Activated CD8-positive, alpha-beta memory T cell treated with anti-CD3 and anti-CD28 coated beads, Interleukin-2, amount 50 U/mL, for 24 hours (primary cell): ENCODE measurements around the gene ITIH5.

Experiments
- DNase-seq: peaks from one replicate; pipeline ENCODE4 v3.0.0-alpha.2; 2020; ENCODE audit errors: extremely low read depth

Gene ITIH5

DNA sequence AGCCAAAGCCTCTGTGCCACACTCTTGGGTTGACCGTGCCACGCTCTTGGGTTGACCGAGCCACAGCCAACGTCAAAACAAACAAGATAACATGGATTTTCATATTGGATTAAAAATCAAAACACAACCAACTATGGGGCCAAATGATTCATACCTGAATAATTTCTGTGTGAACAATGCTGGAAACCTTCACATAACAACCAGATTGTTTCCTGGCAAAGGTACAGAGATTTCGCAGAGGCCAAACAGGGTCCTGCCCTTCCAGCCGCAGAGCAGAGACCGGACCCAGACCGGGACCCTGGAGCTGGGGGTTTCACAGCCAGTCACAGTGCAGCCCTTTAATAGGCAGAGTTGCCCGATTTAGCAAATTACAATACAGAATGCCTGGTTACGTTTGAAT is 40.5 kb downstream of the ITIH5 start:
- no peak for DNase-seq

DNA sequence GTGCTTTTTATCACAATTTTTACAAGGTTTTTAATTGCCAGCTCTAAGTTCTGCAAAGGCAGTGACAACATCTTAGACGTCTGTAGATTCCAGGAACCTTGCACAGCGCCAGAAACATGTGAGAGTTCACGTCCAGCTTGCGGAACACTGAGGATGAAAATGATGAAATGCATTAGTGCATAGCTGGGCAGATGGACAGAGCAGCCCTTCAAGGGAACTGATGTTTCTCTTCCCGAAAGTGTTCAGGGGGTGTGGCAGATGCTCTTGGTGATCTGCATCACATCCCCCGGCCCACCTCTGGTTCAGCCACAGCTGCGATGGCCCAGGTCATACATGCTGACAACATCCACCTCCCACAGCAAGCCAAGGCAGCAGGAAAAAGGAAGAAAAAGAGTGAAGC is 40.9 kb downstream of the ITIH5 start:
- no peak for DNase-seq

DNA sequence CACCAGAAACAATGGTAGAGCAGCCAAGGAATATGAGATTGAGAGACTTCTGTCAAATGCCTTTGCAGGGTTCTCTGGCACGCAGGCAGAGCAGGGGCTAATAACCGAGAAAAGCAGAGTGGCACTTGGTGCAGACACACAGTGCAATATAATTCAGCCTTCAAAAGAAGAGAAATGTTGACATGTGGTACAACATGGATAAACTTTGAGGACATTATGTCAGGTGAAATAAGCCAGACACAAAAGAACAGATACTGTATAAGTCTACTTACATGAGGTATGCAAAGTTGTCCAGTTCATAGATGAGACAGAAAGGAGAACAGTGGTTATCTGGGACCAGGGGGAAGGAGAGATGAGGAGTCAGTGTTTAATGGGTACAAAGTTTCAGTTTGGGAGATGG is 41.8 kb downstream of the ITIH5 start:
- no peak for DNase-seq

DNA sequence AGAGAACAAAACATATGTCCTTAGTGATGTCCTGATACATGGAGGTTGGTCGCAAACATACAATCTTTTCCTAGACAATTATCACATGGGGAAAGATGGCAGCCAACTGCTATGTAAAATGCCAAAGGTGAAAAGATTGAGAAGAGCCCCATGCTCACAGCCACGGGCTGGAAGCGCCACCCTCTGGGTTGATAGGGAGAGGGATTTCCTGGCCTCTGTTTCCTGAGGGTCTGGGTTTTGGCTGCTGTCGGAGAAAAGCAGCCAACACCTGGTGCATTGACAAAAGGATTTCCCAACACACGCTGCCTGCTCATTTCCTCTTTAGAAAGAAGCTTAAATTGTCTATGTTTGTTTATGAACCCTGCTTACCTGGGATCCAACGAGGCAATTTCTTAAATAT is 43.8 kb downstream of the ITIH5 start:
- DNase-seq = no peak

DNA sequence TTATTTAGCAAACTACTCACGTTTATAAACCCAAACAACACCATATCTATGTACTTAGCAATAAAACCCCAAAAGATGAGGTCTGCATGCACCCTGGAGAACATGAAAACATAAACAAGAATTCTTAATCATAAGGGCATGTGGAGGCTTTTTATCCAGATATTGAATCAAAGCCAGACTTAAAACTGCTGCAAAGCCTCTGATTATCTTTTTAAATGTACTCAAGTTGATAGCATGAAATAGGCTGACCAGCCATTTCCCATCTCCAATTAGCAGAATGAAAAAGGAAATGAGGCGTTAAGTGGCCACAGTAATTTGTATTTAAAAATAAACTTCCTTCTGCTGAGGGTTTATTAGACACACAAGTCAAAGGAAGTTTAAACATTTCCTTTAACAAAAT is 48.3 kb downstream of the ITIH5 start:
- DNase-seq = no peak

DNA sequence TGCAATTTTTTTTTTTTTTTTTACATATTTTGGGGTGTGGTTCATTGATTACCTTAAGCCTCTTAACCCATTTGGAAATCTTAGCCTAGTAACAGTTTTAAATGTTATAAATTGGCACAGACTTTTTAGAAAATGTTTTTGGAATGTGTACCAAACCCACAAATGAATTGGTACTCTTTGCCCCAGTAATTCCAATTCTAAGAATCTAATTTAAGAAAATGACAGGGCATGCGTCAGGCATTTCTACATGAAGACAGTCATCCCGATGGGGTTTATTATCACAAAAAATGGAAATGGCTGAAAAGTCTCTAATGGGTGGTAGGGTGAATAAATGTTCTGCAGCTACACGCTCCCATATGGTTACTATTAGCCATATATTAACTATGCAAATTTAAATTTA is 54.9 kb downstream of the ITIH5 start:
- no peak for DNase-seq

DNA sequence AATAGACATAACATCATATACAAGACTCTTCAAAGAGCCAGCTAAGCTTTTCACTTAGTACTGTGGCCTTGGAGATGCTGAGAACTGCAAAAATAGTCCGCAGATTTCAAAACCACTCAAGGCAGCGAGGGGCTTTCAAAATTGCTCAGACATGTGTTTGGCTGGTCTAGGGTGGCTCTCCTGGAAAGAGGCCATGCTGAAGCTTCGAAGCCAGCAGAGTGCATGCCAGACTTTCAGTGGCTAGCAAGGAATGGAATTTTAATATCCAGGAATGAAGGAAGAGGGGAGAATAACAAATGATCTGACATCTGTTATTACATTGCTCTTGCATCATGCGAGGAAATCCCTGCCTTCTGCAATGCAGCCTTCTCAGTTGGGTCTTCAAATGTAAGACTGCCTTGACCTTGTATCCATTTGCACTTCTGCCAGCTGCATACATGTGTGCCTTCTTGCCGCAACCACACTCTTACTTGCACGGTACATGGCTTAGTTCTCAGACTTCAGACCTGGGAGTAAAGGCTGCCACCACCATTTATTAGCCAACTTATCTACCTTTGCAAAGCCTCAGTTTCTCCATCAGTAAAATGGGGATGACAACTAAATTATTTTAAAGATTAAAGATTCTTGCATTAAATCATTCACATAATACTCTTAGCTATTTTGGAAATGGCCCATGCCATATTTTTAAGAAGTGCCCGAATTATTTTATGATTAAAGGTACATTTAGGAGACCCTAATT is 55.9 kb downstream of the ITIH5 start:
- DNase-seq = no peak

DNA sequence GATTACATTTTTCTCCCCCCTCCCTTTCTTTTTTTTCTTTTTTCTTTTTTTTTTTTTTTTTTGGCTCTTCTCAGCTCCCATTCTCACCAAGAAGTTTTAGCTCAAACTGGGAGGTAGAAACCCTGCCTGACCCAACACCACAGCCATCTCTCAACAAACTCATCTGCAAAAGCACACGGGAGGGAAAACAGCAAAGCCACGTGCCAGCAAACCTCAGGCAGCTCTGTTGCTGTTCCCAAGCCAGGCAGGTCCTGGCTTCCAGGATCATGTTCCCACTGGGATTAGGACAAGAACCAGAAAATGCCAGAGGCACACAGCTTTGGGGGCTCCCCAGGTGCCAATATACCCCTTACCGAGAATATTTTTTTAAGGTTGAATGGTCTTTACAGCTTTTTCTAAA is 56.7 kb downstream of the ITIH5 start:
- DNase-seq = no peak

DNA sequence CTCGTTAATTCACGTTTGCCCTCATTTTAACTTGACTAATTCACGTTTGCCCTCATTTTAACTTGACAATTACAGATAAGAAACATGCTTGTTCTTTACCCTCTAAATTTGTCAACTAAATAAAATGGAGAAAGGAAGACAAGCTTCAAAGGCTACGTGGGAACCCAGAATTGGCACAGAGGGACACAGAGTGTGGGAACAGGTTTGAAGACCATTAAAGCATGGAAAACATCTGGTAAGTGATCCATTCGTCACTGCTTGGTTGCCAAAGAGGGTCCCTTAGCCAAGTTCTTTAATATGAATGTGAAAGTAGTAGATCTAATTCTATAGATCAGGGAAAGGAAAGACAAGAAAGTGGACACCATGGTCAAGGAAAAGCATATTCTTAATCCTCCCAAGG is 57.2 kb downstream of the ITIH5 start:
- DNase-seq = no peak

DNA sequence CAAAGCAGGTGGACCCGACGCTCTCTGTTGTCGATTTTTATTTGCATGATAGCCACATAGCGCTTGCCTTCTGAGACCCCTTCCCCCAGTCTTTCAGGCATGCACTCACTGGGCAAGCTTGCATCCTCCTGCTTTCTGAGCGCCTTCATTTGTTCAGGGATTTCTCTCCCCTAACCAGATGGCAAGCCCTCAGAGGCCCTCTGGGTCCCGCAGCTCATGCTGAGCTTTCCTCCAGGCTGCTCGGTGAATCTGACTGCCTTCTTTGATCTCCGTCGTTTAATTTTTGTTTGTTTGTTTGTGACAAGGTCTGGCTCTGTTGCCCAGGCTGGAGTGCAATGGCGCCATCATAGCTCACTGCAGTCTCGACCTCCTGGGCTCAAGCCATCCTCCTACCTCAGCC is 58.8 kb downstream of the ITIH5 start:
- no peak for DNase-seq

DNA sequence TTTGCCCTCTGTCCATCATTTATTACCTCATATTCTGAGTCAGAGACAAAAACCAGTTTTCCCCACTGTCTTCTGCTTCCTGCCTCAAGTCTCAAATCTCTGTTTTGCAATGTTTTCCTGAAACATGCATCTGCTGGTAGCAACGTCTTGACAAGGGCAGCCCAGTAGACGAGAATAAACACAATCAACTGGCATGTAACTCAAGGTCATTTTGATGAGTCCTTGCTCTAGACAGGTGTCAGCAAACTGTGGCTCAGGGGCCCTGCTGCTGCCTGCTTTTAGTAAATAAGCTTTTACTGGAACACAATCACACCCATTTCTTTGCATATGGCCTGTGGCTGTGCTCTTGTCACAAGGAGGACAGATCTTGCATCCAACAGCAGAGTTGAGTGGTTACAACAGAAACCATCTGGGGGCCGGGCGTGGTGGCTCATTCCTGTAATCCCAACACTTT is 59.8 kb downstream of the ITIH5 start:
- no peak for DNase-seq

DNA sequence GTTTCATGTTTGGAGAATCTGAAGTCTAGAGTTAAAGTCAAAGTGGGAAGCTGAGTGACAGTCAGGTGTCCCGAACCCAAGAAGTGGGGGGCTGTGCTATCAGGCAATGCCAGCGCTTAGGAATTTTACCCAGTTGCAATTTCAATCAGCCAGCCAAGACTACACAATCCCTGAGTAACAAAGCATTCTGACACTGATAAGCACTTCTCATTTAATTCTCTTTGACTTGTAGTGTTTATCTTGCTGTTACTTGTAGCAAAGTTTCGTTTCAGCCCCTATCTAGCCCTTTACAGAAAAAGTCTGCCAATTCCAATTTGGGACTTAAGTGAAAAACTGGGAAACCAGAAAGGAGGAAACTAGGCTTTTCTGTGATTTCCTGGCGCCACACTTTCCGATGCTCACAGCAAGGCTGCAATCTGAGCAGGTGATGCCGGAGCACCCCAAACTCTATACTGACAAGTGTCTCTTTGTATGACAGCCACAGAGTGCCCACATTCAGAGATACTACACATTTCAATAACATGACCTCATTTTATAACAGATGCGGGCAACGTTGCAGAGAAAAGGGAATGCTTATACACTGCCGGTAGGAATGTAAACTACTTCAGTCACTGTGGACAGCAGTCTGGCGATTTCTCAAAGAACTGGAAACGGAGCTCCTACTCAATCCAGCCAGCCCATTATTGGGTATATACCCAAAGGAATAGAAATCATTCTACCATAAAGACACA is 61.0 kb downstream of the ITIH5 start:
- DNase-seq = no peak

DNA sequence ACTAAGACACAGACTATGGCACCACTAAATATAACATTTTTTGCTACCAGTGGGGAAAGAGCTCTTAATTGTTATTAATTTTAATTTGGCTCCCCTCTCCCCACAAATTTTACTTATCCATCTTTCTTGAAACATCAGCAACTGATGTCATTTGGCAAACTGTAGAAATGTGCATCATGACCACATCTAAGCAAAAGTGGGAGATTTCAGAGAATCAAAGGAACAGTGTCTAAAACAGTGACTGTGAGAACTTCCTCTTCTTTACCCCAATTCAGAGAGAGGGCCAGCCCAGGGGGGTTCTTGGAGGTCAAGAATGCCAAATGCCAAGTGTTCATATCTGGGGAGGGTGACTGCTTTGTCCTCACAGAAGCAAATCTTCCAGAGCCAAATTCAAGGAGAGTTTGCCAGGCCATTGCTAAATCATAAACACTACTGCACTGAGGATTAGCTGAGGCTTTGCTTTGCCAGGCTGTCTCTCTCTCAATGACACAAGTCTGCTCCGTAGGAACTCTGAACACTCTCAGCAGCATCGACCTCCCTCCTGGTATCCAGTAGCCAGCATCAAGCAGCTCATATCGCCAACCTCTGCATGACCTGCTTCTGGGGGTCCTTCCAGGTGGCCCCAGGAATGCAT is 65.6 kb downstream of the ITIH5 start:
- no peak for DNase-seq

DNA sequence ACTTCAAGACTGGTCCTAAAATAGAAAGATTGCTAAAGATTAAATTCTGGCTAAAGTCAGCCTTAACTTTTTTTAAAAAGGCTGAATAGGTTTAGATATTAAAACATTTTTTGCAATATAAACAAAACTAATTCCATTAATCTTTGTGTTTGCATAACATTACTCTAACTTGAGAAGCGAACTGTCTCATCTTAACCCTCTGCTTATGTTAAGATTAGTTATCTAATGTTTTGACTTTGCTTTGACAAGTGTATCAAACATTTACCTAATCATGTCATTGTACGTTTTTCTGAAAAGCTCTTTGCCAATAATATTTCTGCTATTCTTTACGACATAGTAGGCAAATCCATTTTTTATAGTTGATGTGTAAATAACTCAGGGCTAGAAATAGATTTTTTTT is 68.0 kb downstream of the ITIH5 start:
- no peak for DNase-seq

DNA sequence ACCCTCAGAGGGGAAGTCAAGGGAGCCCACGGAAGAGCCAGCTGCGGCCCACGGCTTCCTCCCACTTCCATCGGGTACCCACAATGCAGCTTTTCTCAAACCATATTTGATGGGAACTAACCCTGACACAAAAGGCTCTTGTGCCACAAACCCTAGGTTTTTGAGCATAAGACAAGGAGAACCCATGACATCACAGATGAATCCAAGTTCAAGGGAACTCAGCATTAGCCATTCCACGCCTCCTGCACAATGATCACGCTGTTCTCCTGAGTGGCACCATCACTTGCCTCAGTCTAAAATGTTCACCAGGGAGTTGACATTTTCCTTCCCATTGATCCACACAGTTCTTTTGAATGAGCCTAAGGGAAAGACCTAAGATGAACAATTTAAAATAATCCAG is 70.4 kb downstream of the ITIH5 start:
- no peak for DNase-seq

DNA sequence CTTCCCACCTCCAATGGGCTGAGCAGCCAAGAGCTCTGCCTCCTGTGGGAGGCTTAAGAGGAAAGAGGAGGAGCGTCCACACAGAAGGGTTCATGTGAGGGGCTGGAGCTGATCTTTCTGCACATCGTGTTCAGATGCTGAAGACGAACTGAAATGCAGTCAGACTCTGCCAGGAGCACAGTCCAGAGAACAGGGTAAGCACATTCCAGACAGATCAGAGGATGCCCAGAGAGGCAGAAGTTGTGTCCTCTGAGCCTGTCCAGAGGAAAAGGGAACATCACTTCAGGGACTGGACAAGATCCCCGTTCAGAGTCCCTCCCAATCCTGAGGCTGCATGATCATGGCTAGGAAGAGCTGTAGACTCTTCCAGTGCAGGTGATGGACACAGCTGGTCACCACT is 72.9 kb downstream of the ITIH5 start:
- no peak for DNase-seq

DNA sequence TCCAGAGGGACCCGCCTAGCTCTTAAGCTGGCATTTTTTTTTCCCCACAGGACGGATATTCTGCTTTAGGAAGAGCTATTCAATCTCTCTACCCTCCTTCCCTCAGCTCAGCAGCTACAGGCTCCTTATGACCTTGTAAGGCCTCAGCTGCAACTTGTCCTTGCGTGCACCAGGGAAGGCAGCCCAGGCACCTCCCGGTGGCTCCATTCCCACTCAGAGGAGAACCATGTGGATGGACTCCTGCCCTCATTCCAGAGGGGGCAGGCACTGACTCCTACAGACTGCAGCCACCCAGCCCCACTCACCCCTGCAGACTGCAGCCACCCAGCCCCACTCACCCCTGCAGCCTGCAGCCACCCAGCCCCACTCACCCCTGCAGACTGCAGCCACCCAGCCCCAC is 73.7 kb downstream of the ITIH5 start:
- no peak for DNase-seq

DNA sequence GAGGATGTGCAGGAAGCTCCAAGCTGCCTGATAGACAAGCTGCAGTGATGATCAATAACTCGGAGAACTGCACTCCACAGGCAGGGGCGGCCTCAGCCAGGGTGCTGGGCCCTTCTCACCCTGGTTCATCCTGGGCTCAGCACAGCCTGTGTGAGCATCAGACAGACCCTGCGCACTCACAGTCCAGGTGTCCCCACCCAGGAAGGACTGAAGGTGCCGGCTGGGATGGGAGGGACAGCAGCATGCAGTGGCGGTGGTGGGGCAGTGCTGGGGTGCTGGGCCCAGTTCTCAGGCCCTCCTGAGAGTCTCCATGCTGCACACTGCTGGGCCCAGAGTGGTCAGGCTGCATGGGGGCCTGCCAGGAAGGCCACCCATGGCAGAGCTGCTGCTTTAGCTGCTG is 74.1 kb downstream of the ITIH5 start:
- no peak for DNase-seq

DNA sequence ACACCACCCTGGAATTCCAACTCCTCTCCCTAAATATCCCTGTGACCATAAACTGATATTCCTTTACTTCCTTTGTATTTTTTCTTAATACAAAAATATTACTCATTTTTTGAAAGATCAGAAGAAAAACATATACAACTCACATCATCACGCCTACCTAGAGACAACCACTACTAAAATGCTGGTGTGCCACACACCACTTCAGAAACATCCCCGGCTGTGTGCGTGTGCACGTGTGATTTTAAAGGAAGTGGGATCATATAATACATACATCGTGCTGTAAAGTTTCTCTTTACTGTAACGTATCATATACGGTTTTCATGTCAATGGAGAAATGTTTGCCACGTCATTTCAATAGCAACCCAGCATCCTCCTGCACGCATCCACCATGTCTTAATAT is 76.5 kb downstream of the ITIH5 start:
- no peak for DNase-seq

DNA sequence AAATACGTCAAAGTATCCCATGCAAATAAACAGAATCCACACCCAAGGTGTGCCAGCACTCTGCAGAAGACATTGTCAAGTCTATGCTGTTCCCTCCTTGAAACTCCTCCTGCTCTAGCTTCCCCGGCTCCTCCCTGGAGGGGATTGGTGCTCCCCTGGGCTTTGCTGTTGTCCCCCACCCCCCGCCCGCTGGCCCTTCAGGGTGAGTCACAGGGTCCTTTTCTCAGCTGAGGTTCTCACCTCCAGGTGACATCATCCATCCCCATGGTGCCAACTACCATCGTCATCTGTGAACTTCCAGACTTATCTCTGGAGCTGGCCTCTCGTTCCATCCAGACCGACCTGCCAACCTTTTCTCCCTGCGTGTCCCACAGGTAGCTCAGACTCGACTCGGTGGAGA is 77.0 kb downstream of the ITIH5 start:
- DNase-seq = no peak

DNA sequence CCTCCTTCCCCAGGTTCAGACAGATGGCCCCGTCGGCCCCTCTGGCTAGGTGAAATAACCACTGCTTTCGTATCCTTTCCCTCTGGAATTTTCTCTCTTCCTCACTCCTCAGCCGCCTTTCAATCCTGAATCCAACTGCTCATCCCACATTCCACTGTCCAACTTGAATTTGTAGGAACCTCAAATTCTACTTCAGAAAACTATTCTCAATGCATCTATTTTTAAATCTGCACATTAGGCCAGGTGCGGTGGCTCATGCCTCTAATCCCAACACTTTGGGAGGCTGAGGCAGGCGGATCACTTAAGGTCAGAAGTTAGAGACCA is 78.9 kb downstream of the ITIH5 start:
- no peak for DNase-seq

DNA sequence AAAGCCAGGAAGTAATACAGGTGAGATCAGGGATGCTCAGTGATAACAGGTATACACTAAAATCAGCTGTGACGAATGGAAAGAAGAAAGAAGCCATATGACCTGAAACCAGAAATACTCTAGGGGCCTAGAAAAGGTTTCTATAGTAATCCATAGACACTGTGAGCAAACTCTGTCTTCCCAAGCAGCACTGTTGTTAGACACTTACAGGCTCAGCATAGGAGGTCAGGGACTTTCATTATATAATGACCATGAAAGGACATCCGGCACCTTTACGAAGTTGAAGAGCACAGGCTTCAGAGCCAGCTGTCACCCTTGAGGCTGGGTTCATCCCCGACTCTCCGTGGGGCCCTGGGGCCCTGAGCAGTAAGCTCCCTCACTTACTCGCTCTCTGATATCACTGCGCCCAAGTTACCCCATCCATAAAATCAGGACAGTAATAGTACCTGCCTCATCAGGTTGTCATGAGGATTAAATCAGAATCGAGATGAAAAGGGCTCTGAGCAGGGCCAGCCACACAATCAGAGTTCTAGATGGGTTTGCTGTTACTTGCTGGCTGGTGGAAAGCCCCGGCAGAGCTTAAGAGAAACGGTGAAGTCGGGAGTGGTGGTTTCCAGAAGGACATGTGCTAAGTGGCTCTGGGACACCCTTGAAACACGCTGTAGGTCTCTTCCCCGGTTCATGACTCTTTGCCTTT is 79.5 kb downstream of the ITIH5 start:
- no peak for DNase-seq

DNA sequence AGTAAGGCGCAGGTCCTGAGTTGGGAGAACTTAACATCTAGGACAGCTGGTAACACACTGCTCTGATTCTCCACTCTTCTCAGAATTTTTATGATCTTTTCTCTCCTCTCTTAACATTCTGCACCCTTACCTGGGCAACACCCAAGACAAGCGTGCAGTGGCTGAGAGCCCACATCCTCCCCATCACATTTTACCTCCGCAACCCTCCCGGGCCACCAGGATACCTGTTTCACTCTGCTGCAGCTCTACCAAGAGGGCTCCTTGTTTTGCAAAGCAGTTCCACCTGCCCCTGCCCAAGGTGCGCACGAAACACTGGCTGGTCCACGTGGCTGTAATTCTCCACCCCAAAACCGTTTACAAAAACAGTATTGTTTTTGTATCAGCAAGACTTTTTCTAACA is 81.5 kb downstream of the ITIH5 start:
- no peak for DNase-seq
